ENCODE results near the gene SAMD4B. TPM values are rescaled to one million over a fixed set of nuclear protein-coding genes. Genes with fewer than 3 reads are reported as not detected.
"Not testable (repeated sequence)": the region's sequence is repeated elsewhere in the genome, so short reads cannot be mapped to it uniquely, and the experiment has no call there.

The SAMD4B gene
- total RNA-seq, 2 experiments from 2014 or later, result 65.0 to 66.9 TPM

GRCh38 chr19:39336483-39336882, 5.7 kb upstream of the SAMD4B start:
- H3K4me1 Mint-ChIP-seq (ENCODE audit: low read depth), result peaks cover 70% of the 10 kb centered on the region
- Histone ChIP-seq H3K9me3 (ENCODE audit: control insufficient read depth in 1 of 2, insufficient read depth in 1 of 2, low read length in 2 of 2) (no peaks in the 10 kb centered on the region), H3K27me3 (ENCODE audit: control insufficient read depth in 1 of 2, insufficient read depth in 2 of 2, low read length in 2 of 2) (no peaks in the 10 kb centered on the region), H3K27ac (ENCODE audit: low read depth in 1 of 2, low read length in 2 of 2) (peak overlapping the region; percentile 93 to 94), H3K4me3 (ENCODE audit: low read length) (no peak overlapping the region), H3K4me1 (ENCODE audit: insufficient read depth, low read length) (peaks cover 75% of the 10 kb centered on the region), H3K36me3 (ENCODE audit: insufficient read depth, low read length) (peaks cover 12% of the 10 kb centered on the region)
- peaks cover 37% of the 10 kb centered on the region for H3K36me3 Mint-ChIP-seq (ENCODE audit: low read depth)
- H3K9me3 Mint-ChIP-seq, result no peaks in the 10 kb centered on the region
- peak overlapping the region; percentile 95 for H3K27ac Mint-ChIP-seq
- no peaks in the 10 kb centered on the region for H3K27me3 Mint-ChIP-seq
- intact Hi-C loops (cut with DNase I, micrococcal nuclease), result loop anchor here in 1 of 2 experiments (10.0 kb wide), 1 partner anchor 942 kb away; no protein-coding TSS in a partner anchor
- CTCF ChIA-PET, result interaction anchor here (1.1 to 1.4 kb wide), 2 partner anchors 9 to 214 kb away, joined by 3 to 5 read pairs; no protein-coding TSS in a partner anchor
- no peak for ATAC-seq (ENCODE audit: poor library complexity)
- no peak for DNase-seq
- TF ChIP-seq, protein P1, sequence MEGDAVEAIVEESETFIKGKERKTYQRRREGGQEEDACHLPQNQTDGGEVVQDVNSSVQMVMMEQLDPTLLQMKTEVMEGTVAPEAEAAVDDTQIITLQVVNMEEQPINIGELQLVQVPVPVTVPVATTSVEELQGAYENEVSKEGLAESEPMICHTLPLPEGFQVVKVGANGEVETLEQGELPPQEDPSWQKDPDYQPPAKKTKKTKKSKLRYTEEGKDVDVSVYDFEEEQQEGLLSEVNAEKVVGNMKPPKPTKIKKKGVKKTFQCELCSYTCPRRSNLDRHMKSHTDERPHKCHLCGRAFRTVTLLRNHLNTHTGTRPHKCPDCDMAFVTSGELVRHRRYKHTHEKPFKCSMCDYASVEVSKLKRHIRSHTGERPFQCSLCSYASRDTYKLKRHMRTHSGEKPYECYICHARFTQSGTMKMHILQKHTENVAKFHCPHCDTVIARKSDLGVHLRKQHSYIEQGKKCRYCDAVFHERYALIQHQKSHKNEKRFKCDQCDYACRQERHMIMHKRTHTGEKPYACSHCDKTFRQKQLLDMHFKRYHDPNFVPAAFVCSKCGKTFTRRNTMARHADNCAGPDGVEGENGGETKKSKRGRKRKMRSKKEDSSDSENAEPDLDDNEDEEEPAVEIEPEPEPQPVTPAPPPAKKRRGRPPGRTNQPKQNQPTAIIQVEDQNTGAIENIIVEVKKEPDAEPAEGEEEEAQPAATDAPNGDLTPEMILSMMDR (IDR thresholded peaks at IDR 0.05), result no peak
- POLR2A ChIA-PET, result interaction anchor here (0.6 to 2.3 kb wide), 10 partner anchors 9 to 124 kb away, joined by 3 to 20 read pairs (median 8); partner anchors contain the start of genes MED29, PAF1, RPS16 and SUPT5H
- H3K4me3 Mint-ChIP-seq, result peak overlapping the region; percentile 98

- Mint-ChIP-seq H3K27ac (peak overlapping the region; percentile 91), H3K36me3 (ENCODE audit: low read depth) (peaks cover 26% of the 10 kb centered on the region), H3K9me3 (no peaks in the 10 kb centered on the region), H3K4me1 (ENCODE audit: low read depth) (peaks cover 75% of the 10 kb centered on the region), H3K4me3 (peak overlapping the region; percentile 99), H3K27me3 (no peaks in the 10 kb centered on the region)
- peak overlapping the region in 1 of 2 donors; percentile 25 for H3K27ac ChIP-seq (ENCODE audit: low read depth in 1 of 2, low read length in 2 of 2)
- ChIA-PET CTCF (interaction anchor here (1.1 to 1.8 kb wide), 2 partner anchors 9 to 218 kb away, joined by 4 to 5 read pairs; no protein-coding TSS in a partner anchor), POLR2A (interaction anchor here (1.1 kb wide), 1 partner anchor 96 kb away, joined by 3 read pairs; the partner anchor contains the start of gene RPS16)
- DNase-seq (no peak), ATAC-seq (ENCODE audit: poor library complexity) (no peak)
- intact Hi-C loops (cut with DNase I, micrococcal nuclease), result loop anchor here (2.0 to 10.0 kb wide), 7 partner anchors 51 to 945 kb away; partner anchors contain the start of genes EID2B (in 2 of the 2), AKT2 (in 1 of the 2), MED29 (in 1 of the 2) and PAF1 (in 1 of the 2)
- TF ChIP-seq, protein P1 (IDR thresholded peaks at IDR 0.05), result no peak
- H3K4me1 ChIP-seq (ENCODE audit: insufficient read depth, low read length), result peaks cover 68% of the 10 kb centered on the region
- H3K27me3 ChIP-seq (ENCODE audit: control insufficient read depth in 1 of 2, insufficient read depth in 2 of 2, low read length in 2 of 2), result no peaks in the 10 kb centered on the region
- H3K4me3 ChIP-seq (ENCODE audit: low read length), result no peak overlapping the region
- no peaks in the 10 kb centered on the region for H3K36me3 ChIP-seq (ENCODE audit: insufficient read depth, low read length)
- H3K9me3 ChIP-seq (ENCODE audit: control insufficient read depth in 1 of 2, insufficient read depth in 1 of 2, low read length in 2 of 2), result no peaks in the 10 kb centered on the region
Measured at GRCh38 chr19:39339674-39340073, 2.5 kb upstream of the SAMD4B start.

DNA sequence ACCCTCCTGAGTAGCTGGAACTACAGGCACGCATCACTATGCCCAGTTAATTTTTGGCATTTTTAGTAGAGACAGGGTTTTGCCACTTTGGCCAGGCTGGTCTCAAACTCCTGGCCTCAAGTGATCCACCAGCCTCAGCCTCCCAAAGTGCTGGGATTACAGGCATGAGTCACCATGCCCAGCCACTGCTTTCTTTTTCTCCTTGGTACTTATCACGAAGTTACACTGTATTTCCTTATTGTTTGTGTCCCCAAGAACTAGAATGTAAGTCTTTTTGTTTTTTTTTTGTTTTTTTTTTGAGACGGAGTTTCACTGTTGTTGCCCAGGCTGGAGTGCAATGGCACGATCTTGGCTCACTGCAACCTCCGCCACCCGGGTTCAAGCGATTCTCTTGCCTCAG, 2.1 kb upstream of the SAMD4B start:
- H3K27me3 Mint-ChIP-seq; H3K36me3 ChIP-seq (ENCODE audit: insufficient read depth, low read length); H3K27me3 ChIP-seq (ENCODE audit: control insufficient read depth in 1 of 2, insufficient read depth in 2 of 2, low read length in 2 of 2); DNase-seq; H3K9me3 Mint-ChIP-seq; ATAC-seq (ENCODE audit: poor library complexity); H3K9me3 ChIP-seq (ENCODE audit: control insufficient read depth in 1 of 2, insufficient read depth in 1 of 2, low read length in 2 of 2); H3K4me3 ChIP-seq (ENCODE audit: low read length): not testable (repeated sequence)
- peaks cover 22% of the 10 kb centered on the region for H3K36me3 Mint-ChIP-seq (ENCODE audit: low read depth)
- Histone ChIP-seq H3K4me1 (ENCODE audit: insufficient read depth, low read length) (peaks cover 67% of the 10 kb centered on the region), H3K27ac (ENCODE audit: low read depth in 1 of 2, low read length in 2 of 2) (peak overlapping the region in 1 of 2 donors; percentile 82)
- H3K4me1 Mint-ChIP-seq (ENCODE audit: low read depth), result peaks cover 75% of the 10 kb centered on the region
- intact Hi-C loops (cut with DNase I, micrococcal nuclease), result loop anchor here (2.0 to 10.0 kb wide), 6 partner anchors 51 to 945 kb away; partner anchors contain the start of genes EID2B (in 2 of the 2), AKT2 (in 1 of the 2), MED29 (in 1 of the 2) and PAF1 (in 1 of the 2)
- peak overlapping the region; percentile 91 for H3K27ac Mint-ChIP-seq
- peak overlapping the region; percentile 99 for H3K4me3 Mint-ChIP-seq
- ChIA-PET CTCF (interaction anchor here (1.1 kb wide), 2 partner anchors 10 to 71 kb away, joined by 3 to 4 read pairs; no protein-coding TSS in a partner anchor), POLR2A (interaction anchor here (1.1 to 3.0 kb wide), 2 partner anchors 12 to 95 kb away, joined by 3 to 14 read pairs; partner anchors contain the start of gene RPS16)
